ENCODE measurements around the gene BACE1. TPM values are rescaled to one million over a fixed set of nuclear protein-coding genes. Genes with fewer than 3 reads are reported as not detected.

Gene BACE1
- total and polyA plus RNA-seq, 2 of the 13 experiments (the other 11 are each of a cell fraction or from before 2014, with no cell fraction given) = 7.5 to 17.9 TPM

DNA sequence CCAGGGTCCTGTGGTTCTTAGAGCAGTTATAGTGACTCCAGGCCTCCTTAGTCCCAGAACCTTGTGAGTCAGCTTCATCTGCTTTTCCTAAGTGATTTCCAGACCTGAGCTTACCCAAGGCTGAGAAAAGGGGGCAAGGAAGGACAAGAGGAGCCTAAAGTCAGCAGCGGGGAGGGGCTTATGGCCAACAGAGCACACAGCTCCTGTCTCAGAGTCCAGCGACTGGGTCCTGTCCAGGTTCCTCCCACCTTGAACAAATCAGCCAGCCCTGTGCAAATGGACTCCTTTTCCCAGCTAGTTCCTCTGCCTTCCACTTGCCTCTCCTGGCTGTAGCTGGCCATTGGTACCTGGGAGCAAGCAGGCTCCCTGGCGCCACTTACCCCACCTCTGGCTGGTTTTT, 10.9 kb downstream of the BACE1 start:
- H3K4me2 ChIP-seq (ENCODE audit: low read depth, low read length) = peak overlapping the region; percentile 44
- no peaks in the 10 kb centered on the region for H3K79me2 ChIP-seq (ENCODE audit: insufficient read depth, low read length)
- H3K4me3 ChIP-seq (replicated peaks in 1 of 3; ENCODE audit: insufficient read depth in 1 of 3, low read depth in 2 of 3, low read length in 3 of 3) = no peak overlapping the region
- in situ Hi-C loops (cut with HindIII; ENCODE audit: extremely low pct_ligation_motif_present, low pct_unique_long_range_greater_than_20kb) = no loop called here
- no peaks in the 10 kb centered on the region for H4K20me1 ChIP-seq (ENCODE audit: insufficient read depth, low read length)
- ATAC-seq (peak; percentile 45), FAIRE-seq (peak; percentile 32), DNase-seq (ENCODE audit: low spot score) (no peak)
- TF ChIP-seq, protein P1, sequence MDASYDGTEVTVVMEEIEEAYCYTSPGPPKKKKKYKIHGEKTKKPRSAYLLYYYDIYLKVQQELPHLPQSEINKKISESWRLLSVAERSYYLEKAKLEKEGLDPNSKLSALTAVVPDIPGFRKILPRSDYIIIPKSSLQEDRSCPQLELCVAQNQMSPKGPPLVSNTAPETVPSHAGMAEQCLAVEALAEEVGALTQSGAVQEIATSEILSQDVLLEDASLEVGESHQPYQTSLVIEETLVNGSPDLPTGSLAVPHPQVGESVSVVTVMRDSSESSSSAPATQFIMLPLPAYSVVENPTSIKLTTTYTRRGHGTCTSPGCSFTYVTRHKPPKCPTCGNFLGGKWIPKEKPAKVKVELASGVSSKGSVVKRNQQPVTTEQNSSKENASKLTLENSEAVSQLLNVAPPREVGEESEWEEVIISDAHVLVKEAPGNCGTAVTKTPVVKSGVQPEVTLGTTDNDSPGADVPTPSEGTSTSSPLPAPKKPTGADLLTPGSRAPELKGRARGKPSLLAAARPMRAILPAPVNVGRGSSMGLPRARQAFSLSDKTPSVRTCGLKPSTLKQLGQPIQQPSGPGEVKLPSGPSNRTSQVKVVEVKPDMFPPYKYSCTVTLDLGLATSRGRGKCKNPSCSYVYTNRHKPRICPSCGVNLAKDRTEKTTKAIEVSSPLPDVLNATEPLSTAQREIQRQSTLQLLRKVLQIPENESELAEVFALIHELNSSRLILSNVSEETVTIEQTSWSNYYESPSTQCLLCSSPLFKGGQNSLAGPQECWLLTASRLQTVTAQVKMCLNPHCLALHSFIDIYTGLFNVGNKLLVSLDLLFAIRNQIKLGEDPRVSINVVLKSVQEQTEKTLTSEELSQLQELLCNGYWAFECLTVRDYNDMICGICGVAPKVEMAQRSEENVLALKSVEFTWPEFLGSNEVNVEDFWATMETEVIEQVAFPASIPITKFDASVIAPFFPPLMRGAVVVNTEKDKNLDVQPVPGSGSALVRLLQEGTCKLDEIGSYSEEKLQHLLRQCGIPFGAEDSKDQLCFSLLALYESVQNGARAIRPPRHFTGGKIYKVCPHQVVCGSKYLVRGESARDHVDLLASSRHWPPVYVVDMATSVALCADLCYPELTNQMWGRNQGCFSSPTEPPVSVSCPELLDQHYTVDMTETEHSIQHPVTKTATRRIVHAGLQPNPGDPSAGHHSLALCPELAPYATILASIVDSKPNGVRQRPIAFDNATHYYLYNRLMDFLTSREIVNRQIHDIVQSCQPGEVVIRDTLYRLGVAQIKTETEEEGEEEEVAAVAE (CRISPR knock-in tag; IDR thresholded peaks at IDR 0.05; ENCODE audit: borderline replicate concordance) = no peak
- TF ChIP-seq, protein P2, sequence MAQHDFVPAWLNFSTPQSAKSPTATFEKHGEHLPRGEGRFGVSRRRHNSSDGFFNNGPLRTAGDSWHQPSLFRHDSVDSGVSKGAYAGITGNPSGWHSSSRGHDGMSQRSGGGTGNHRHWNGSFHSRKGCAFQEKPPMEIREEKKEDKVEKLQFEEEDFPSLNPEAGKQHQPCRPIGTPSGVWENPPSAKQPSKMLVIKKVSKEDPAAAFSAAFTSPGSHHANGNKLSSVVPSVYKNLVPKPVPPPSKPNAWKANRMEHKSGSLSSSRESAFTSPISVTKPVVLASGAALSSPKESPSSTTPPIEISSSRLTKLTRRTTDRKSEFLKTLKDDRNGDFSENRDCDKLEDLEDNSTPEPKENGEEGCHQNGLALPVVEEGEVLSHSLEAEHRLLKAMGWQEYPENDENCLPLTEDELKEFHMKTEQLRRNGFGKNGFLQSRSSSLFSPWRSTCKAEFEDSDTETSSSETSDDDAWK (CRISPR knock-in tag; IDR thresholded peaks at IDR 0.05) = no peak
- TF ChIP-seq ZNF264 (CRISPR knock-in tag; IDR thresholded peaks at IDR 0.05) (no peak), TOE1 (CRISPR knock-in tag; IDR thresholded peaks at IDR 0.05) (no peak), ZNF234 (CRISPR knock-in tag; conservative IDR thresholded peaks at IDR 0.05) (no peak)
- TF ChIP-seq, protein P3, sequence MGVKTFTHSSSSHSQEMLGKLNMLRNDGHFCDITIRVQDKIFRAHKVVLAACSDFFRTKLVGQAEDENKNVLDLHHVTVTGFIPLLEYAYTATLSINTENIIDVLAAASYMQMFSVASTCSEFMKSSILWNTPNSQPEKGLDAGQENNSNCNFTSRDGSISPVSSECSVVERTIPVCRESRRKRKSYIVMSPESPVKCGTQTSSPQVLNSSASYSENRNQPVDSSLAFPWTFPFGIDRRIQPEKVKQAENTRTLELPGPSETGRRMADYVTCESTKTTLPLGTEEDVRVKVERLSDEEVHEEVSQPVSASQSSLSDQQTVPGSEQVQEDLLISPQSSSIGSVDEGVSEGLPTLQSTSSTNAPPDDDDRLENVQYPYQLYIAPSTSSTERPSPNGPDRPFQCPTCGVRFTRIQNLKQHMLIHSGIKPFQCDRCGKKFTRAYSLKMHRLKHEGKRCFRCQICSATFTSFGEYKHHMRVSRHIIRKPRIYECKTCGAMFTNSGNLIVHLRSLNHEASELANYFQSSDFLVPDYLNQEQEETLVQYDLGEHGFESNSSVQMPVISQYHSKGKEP (CRISPR knock-in tag; IDR thresholded peaks at IDR 0.05) = no peak
- POLR2A ChIA-PET = interaction anchor here (1.2 to 7.1 kb wide), 2 partner anchors 10 to 14 kb away, joined by 3 to 62 read pairs; partner anchors contain the start of gene BACE1
- H2AFZ ChIP-seq (ENCODE audit: low read length) = no peak overlapping the region
- H3K36me3 ChIP-seq (replicated peaks in 1 of 2; ENCODE audit: control insufficient read depth in 1 of 2, insufficient read depth in 2 of 2, low read length in 2 of 2) = no peaks in the 10 kb centered on the region
- no peaks in the 10 kb centered on the region for H3K9me3 ChIP-seq (ENCODE audit: low read length)
- no TSS peak for BruUV-seq (replicated peaks)
- CTCF ChIA-PET (ENCODE audit: low intra/inter-chr PET ratio, low total read pairs) = no interaction called here
- no peak overlapping the region for H3K27ac ChIP-seq (ENCODE audit: extremely low read length, insufficient read depth, low read length)
- intact Hi-C loops (cut with micrococcal nuclease; ENCODE audit: unreplicated experiment) = no loop called here
- H3K4me1 ChIP-seq (ENCODE audit: insufficient read depth, low read length) = peaks cover 53% of the 10 kb centered on the region
- no peak overlapping the region for H3K9ac ChIP-seq (ENCODE audit: insufficient read depth, low read depth, low read length)
- 60% methylated on average over 2 of the region's 3 CpGs for WGBS (ENCODE audit: low lambda C conversion rate)
- no peaks in the 10 kb centered on the region; a peak in 1 of 5 replicates for H3K27me3 ChIP-seq (ENCODE audit: control insufficient read depth in 1 of 2, insufficient read depth in 2 of 2, low read length in 2 of 2)
